K562 (cell line): Measurements from ENCODE around the gene LYRM1. TPM values are rescaled to one million over a fixed set of nuclear protein-coding genes. Genes with fewer than 3 reads are reported as not detected.

ENCODE experiments used
- ATAC-seq: fragments of 200-7000 bp; cut with Tn5 transposase; 3 replicates; pipeline ENCODE4 v1.9.1; 2020; ENCODE audit warnings: moderate library complexity
- BruUV-seq: library from RNA; stranded (reverse); fragments of 400-500 nt; replicated peaks from 2 replicates; lab custom pipeline; 2021; lab: Mats Ljungman, UMichigan
- CTCF ChIA-PET: fragments of 300-600 bp; formaldehyde crosslinking; extraction: SDS; loops from one replicate; lab custom pipeline; 2021; ENCODE audit warnings: low intra/inter-chr PET ratio; lab: Yijun Ruan, JAX
- POLR2A ChIA-PET: fragments of 300-600, 350-650 bp; sonication (Branson Sonifier 250); formaldehyde crosslinking; extraction: SDS; loops from one replicate; lab custom pipeline; 2021; ENCODE audit warnings: antibody characterized with exemption, inconsistent platforms; lab: Yijun Ruan, JAX
- DNase-seq, 4 experiments: peaks; one replicate each; pipeline versions ENCODE4 v3.0.0 to v3.0.0-alpha.2; 2011 to 2018; ENCODE audit warnings: low spot score in 3 of 4, mixed read lengths in 3 of 4; ENCODE audit errors: extremely low read depth in 1 of 4
- FAIRE-seq: peaks from 2 replicates; lab custom pipeline; 2011; peaks lifted over from hg19 to GRCh38; lab: Jason Lieb, UNC
- H2AFZ ChIP-seq: 2 replicates; pipeline ENCODE4 v1.6.0; 2011; ENCODE audit warnings: low read depth, low read length, control low read depth, inconsistent platforms
- H3K27ac ChIP-seq: fragments of 200-600 bp; 3 replicates; pipeline ENCODE4 v1.8.0; 2011; ENCODE audit warnings: low read depth, mild to moderate bottlenecking, control low read depth, inconsistent platforms, low read length, moderate library complexity, mixed read lengths; ENCODE audit errors: extremely low read depth
- H3K27me3 ChIP-seq, 2 experiments: fragments of 300-600 bp in 1 of 2; 2 replicates in 1 of 2; 3 replicates in 1 of 2; pipeline versions ENCODE4 v1.6.0 to v1.8.0; 2011; ENCODE audit warnings: inconsistent platforms in 2 of 2, low read length in 2 of 2, mild to moderate bottlenecking in 1 of 2, mixed read lengths in 1 of 2, moderate library complexity in 1 of 2; ENCODE audit not compliant: control insufficient read depth in 2 of 2, insufficient read depth in 2 of 2
- H3K36me3 ChIP-seq: fragments of 300-600 bp; 3 replicates; pipeline ENCODE4 v1.8.0; 2011; ENCODE audit warnings: mild to moderate bottlenecking, low read length, inconsistent platforms; ENCODE audit not compliant: control insufficient read depth, insufficient read depth
- H3K4me1 ChIP-seq, 2 experiments: fragments of 200-600 bp in 1 of 2; replicated peaks in 1 of 2; 2 replicates in 1 of 2; 3 replicates in 1 of 2; pipeline versions ENCODE4 v1.5.1 to v1.8.0; 2011; ENCODE audit warnings: inconsistent platforms in 2 of 2, low read length in 2 of 2, mild to moderate bottlenecking in 1 of 2, mixed read lengths in 1 of 2, moderate library complexity in 1 of 2; ENCODE audit not compliant: control insufficient read depth in 2 of 2, insufficient read depth in 2 of 2
- H3K4me2 ChIP-seq: 2 replicates; pipeline ENCODE4 v1.6.1; 2011; ENCODE audit warnings: low read length, control low read depth, inconsistent platforms, mixed read lengths; ENCODE audit not compliant: insufficient read depth
- H3K4me3 ChIP-seq: fragments of 200-600 bp; sonication (generic), shearing (Covaris generic); 2 replicates; pipeline ENCODE4 v1.5.1; 2016; ENCODE audit warnings: control low read depth, inconsistent platforms
- H3K79me2 ChIP-seq: fragments of 200-600 bp; 3 replicates; pipeline ENCODE4 v1.8.0; 2011; ENCODE audit warnings: low read length, inconsistent platforms; ENCODE audit not compliant: control insufficient read depth, insufficient read depth
- H3K9ac ChIP-seq, 2 experiments: 2 replicates each; pipeline versions ENCODE4 v1.6.0 to v1.6.1; 2011; ENCODE audit warnings: low read depth in 2 of 2, low read length in 2 of 2, control low read depth in 1 of 2, inconsistent platforms in 1 of 2, mild to moderate bottlenecking in 1 of 2, mixed read lengths in 1 of 2; ENCODE audit not compliant: insufficient read depth in 1 of 2
- H3K9me1 ChIP-seq: one replicate; pipeline ENCODE4 v1.6.0; 2011; ENCODE audit warnings: inconsistent platforms, mild to moderate bottlenecking, low read length, moderate library complexity; ENCODE audit not compliant: control insufficient read depth, insufficient read depth
- H3K9me3 ChIP-seq: replicated peaks from 2 replicates; pipeline ENCODE4 v1.5.1; 2011; ENCODE audit warnings: low read depth, low read length, inconsistent platforms; ENCODE audit not compliant: control insufficient read depth, insufficient read depth
- H4K20me1 ChIP-seq: replicated peaks from 2 replicates; pipeline ENCODE4 v1.6.1; 2011; ENCODE audit warnings: low read length, inconsistent platforms, mixed read lengths; ENCODE audit not compliant: control insufficient read depth, insufficient read depth
- ATF1 ChIP-seq, 2 experiments: fragments of 450-650 bp in 1 of 2; IDR thresholded peaks; 2 replicates each; pipeline ENCODE4 v1.6.1; 2016; ENCODE audit warnings: missing compliant biosample characterization in 1 of 2, missing genetic modification characterization in 1 of 2
- CHCHD3 ChIP-seq: fragments of 250-450 bp; sonication (Bioruptor Pico); IDR thresholded peaks from 2 replicates; pipeline ENCODE4 v2.1.2; 2022; ENCODE audit warnings: mild to moderate bottlenecking
- CHD2 ChIP-seq: IDR thresholded peaks from 2 replicates; pipeline ENCODE4 v1.6.1; 2011; ENCODE audit warnings: low read depth, low read length
- NCOA2 ChIP-seq, 2 experiments: fragments of 450-650 bp; IDR thresholded peaks; 2 replicates each; pipeline ENCODE4 v1.6.1; 2018; ENCODE audit warnings: mild to moderate bottlenecking in 2 of 2, moderate library complexity in 1 of 2; ENCODE audit not compliant: partially characterized antibody in 2 of 2
- PCBP1 ChIP-seq: fragments of 200-400 bp; formaldehyde crosslinking; IDR thresholded peaks from 2 replicates; pipeline ENCODE4 v1.6.1; 2018; ENCODE audit warnings: mild to moderate bottlenecking, low read depth, low read length; ENCODE audit not compliant: poor library complexity, severe bottlenecking
- POLR3A ChIP-seq: IDR thresholded peaks from 2 replicates; pipeline ENCODE4 v1.6.1; 2011; ENCODE audit warnings: borderline replicate concordance, mild to moderate bottlenecking, moderate library complexity; ENCODE audit not compliant: insufficient read length, insufficient read depth; ENCODE audit errors: extremely low read depth
- ZNF41 ChIP-seq: fragments of 250-450 bp; sonication (Bioruptor Pico); conservative IDR thresholded peaks from 2 replicates; pipeline ENCODE4 v1.4.0; 2020; ENCODE audit warnings: mild to moderate bottlenecking
- WGBS: fragments of 100-300 bp; shearing (Covaris generic); methylation state at CpG from one replicate; pipeline ENCODE4 v1.1.6; 2016; ENCODE audit warnings: low coverage, mixed read lengths; ENCODE audit not compliant: insufficient coverage; ENCODE audit errors: missing lambda C conversion rate; 5-methylcytosine and 5-hydroxymethylcytosine counted together
- in situ Hi-C: fragments of 300-500 bp; cut with MboI; formaldehyde crosslinking; loops from 4 replicates; pipeline ENCODE4 v1.15.0; 2018; ENCODE audit warnings: inconsistent platforms, mixed read lengths
- intact Hi-C: fragments of 100-400 bp; cut with micrococcal nuclease; formaldehyde crosslinking; loops from 2 replicates; pipeline ENCODE4 v1.14.2; 2022
- polyA plus RNA-seq, 8 experiments: library from polyadenylated mRNA; depleted of rRNA in 4 of 8; stranded (reverse) in 5 of 8; unstranded in 3 of 8; fragments of >200 nt; fragmentation: Nextera tagmentation in 2 of 8; fragmentation: Illumina TruSeq in 1 of 8; extraction: Ambion mirVana in 2 of 8; extraction: Trizol in 1 of 8; gene quantifications; 2 replicates each; pipeline versions ENCODE4 v1.2.1 to v1.2.3, GENCODE V29; 2011 to 2014; ENCODE audit warnings: inconsistent platforms in 1 of 8, missing spikeins in 1 of 8
- total RNA-seq, 7 experiments: library from RNA; depleted of rRNA in 6 of 7; stranded (reverse); fragments of >200 nt in 6 of 7; fragmentation: Illumina TruSeq in 2 of 7; extraction: Trizol in 2 of 7; gene quantifications; 2 replicates each; pipeline versions ENCODE4 v1.2.1 to v1.2.3, GENCODE V29; 2011 to 2021; ENCODE audit warnings: low replicate concordance in 1 of 7
- TF ChIP-seq, protein P1 (sequence below): fragments of 250-450 bp; sonication (Bioruptor Pico); IDR thresholded peaks from 2 replicates; pipeline ENCODE4 v1.5.1; 2021; ENCODE audit warnings: mild to moderate bottlenecking
- TF ChIP-seq, protein P2 (sequence below): IDR thresholded peaks from 2 replicates; pipeline ENCODE4 v1.6.1; 2016; ENCODE audit warnings: missing genetic modification characterization, missing compliant biosample characterization
- TF ChIP-seq, protein P3 (sequence below): fragments of 250-450 bp; sonication (Bioruptor Pico); IDR thresholded peaks from 2 replicates; pipeline ENCODE4 v1.4.0; 2020; ENCODE audit warnings: mild to moderate bottlenecking
- TF ChIP-seq, protein P4 (sequence below): fragments of 250-450 bp; sonication (Bioruptor Pico); IDR thresholded peaks from 2 replicates; pipeline ENCODE4 v1.8.0; 2021; ENCODE audit warnings: moderate library complexity, mild to moderate bottlenecking, inconsistent platforms

The LYRM1 gene
- total and polyA plus RNA-seq, 9 of the 15 experiments (the other 6 are each of a cell fraction or from before 2014, with no cell fraction given): 17.5 to 44.1 (median 32.7) TPM

DNA sequence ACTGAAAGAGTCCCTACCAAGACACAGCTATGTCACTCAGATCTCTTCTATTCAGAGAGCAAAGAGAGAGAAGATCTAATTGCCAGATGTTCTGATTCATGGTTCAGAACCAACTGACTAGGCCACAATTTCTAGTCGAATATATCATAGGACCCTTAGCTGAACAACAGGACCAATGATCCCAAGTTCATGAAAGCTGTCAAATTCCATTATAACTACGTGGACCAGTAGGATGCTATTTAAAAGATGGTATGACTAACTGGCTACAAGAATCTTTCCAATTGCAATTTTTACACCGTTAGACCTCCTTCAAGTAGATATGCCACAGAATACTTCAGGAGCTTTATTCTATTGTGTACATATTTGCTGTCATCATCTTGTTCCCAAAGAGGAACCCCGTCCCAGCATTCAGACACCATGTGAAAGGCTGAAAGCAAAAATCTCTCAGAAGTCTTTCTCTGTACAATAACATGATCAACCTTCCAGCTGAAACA, 26.4 kb upstream of the LYRM1 start (continued):
- TF ChIP-seq, protein P1, sequence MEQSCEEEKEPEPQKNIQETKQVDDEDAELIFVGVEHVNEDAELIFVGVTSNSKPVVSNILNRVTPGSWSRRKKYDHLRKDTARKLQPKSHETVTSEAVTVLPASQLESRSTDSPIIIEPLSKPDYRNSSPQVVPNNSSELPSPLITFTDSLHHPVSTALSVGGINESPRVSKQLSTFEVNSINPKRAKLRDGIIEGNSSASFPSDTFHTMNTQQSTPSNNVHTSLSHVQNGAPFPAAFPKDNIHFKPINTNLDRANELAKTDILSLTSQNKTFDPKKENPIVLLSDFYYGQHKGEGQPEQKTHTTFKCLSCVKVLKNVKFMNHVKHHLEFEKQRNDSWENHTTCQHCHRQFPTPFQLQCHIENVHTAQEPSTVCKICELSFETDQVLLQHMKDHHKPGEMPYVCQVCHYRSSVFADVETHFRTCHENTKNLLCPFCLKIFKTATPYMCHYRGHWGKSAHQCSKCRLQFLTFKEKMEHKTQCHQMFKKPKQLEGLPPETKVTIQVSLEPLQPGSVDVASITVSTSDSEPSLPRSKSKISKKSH: no peak
- TF ChIP-seq, protein P2, sequence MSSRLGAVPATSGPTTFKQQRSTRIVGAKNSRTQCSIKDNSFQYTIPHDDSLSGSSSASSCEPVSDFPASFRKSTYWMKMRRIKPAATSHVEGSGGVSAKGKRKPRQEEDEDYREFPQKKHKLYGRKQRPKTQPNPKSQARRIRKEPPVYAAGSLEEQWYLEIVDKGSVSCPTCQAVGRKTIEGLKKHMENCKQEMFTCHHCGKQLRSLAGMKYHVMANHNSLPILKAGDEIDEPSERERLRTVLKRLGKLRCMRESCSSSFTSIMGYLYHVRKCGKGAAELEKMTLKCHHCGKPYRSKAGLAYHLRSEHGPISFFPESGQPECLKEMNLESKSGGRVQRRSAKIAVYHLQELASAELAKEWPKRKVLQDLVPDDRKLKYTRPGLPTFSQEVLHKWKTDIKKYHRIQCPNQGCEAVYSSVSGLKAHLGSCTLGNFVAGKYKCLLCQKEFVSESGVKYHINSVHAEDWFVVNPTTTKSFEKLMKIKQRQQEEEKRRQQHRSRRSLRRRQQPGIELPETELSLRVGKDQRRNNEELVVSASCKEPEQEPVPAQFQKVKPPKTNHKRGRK: no peak
- TF ChIP-seq, protein P3, sequence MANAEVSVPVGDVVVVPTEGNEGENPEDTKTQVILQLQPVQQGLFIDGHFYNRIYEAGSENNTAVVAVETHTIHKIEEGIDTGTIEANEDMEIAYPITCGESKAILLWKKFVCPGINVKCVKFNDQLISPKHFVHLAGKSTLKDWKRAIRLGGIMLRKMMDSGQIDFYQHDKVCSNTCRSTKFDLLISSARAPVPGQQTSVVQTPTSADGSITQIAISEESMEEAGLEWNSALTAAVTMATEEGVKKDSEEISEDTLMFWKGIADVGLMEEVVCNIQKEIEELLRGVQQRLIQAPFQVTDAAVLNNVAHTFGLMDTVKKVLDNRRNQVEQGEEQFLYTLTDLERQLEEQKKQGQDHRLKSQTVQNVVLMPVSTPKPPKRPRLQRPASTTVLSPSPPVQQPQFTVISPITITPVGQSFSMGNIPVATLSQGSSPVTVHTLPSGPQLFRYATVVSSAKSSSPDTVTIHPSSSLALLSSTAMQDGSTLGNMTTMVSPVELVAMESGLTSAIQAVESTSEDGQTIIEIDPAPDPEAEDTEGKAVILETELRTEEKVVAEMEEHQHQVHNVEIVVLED (CRISPR knock-in tag): no peak
- no peak for TF ChIP-seq NCOA2 (IDR thresholded peaks at IDR 0.05; ENCODE audit: partially characterized antibody in 2 of 2)
- TF ChIP-seq, all 486 proteins: peak for 0

DNA sequence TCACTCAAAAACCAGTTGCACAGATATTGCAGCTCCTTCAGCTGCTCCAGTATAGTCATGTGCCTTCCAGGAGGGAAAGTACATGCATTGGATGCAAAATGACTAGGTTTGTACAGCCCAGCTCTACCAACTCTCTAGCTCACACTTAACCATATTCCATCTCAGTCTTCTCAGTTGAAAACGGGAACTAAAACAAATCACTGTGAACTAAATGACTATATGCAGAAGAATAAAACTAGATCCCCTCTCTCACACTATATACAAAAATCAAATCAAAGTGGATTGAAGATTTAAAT, 25.3 kb upstream of the LYRM1 start:
- no peaks in the 10 kb centered on the region for H3K9me3 ChIP-seq
- no peaks in the 10 kb centered on the region for H3K79me2 ChIP-seq
- ATAC-seq (no peak), DNase-seq (no peak), FAIRE-seq (no peak)
- POLR2A ChIA-PET: interaction anchor here (1.0 kb wide), 1 partner anchor 25 kb away, joined by 4 read pairs; the partner anchor contains the start of genes DCUN1D3 and LYRM1
- intact Hi-C loops (no loop called here), in situ Hi-C loops (no loop called here)
- H4K20me1 ChIP-seq: 0 out of 2 replicates have a peak, but pooled peaks cover 5% of the 10 kb centered on the region
- WGBS: 6% methylated on average over 1 of the region's 1 CpG
- no peaks in the 10 kb centered on the region for H3K27me3 ChIP-seq
- CTCF ChIA-PET: no interaction called here
- peaks cover 4% of the 10 kb centered on the region for H3K9me1 ChIP-seq
- no peaks in the 10 kb centered on the region for H3K36me3 ChIP-seq
- H3K4me3 ChIP-seq: no peak overlapping the region
- H3K4me1 ChIP-seq: peaks cover 0 to 9% of the 10 kb centered on the region in 2 experiments; a peak in 4 of 5 replicates
- BruUV-seq: no TSS peak
- no peak overlapping the region for H2AFZ ChIP-seq
- H3K27ac ChIP-seq: no peak overlapping the region
- no peak overlapping the region for H3K4me2 ChIP-seq
- no peak overlapping the region for H3K9ac ChIP-seq
- TF ChIP-seq ZNF41 (CRISPR knock-in tag) (no peak), CHD2 (no peak), POLR3A (no peak), ATF1 (CRISPR knock-in tag; IDR thresholded peaks at IDR 0.05) (no peak), ATF1 (tag; IDR thresholded peaks at IDR 0.05) (no peak), PCBP1 (no peak), CHCHD3 (CRISPR knock-in tag) (no peak)
- TF ChIP-seq, protein P4, sequence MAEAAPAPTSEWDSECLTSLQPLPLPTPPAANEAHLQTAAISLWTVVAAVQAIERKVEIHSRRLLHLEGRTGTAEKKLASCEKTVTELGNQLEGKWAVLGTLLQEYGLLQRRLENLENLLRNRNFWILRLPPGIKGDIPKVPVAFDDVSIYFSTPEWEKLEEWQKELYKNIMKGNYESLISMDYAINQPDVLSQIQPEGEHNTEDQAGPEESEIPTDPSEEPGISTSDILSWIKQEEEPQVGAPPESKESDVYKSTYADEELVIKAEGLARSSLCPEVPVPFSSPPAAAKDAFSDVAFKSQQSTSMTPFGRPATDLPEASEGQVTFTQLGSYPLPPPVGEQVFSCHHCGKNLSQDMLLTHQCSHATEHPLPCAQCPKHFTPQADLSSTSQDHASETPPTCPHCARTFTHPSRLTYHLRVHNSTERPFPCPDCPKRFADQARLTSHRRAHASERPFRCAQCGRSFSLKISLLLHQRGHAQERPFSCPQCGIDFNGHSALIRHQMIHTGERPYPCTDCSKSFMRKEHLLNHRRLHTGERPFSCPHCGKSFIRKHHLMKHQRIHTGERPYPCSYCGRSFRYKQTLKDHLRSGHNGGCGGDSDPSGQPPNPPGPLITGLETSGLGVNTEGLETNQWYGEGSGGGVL (CRISPR knock-in tag): no peak
